HFFc6 (cell line): Measurements from ENCODE around the gene SDR42E1. TPM values are rescaled to one million over a fixed set of nuclear protein-coding genes. Genes with fewer than 3 reads are reported as not detected.
A peak's percentile ranks its signal among the peaks of the same experiment; 100 is the strongest.

Experiments
- DNase-seq: peaks from one replicate; pipeline ENCODE4 v3.0.0-alpha.2; 2018
- H3K27ac Mint-ChIP-seq: 2 replicates; pipeline ENCODE4 v1.8.0; 2020; ENCODE audit warnings: mild to moderate bottlenecking, mixed read lengths
- H3K27me3 Mint-ChIP-seq: 2 replicates; pipeline ENCODE4 v1.8.0; 2021; ENCODE audit warnings: mild to moderate bottlenecking, moderate library complexity, mixed read lengths; ENCODE audit not compliant: insufficient read depth
- H3K36me3 Mint-ChIP-seq: 2 replicates; pipeline ENCODE4 v1.8.0; 2021; ENCODE audit warnings: low read depth, mixed read lengths
- H3K4me1 Mint-ChIP-seq: 2 replicates; pipeline ENCODE4 v1.8.0; 2020; ENCODE audit warnings: low read depth, mixed read lengths
- H3K4me3 Mint-ChIP-seq: 2 replicates; pipeline ENCODE4 v1.8.0; 2020; ENCODE audit warnings: mild to moderate bottlenecking, moderate library complexity, mixed read lengths
- H3K9me3 Mint-ChIP-seq: 2 replicates; pipeline ENCODE4 v1.8.0; 2020; ENCODE audit warnings: mild to moderate bottlenecking, mixed read lengths
- CTCF ChIP-seq: fragments of 200-600 bp; sonication (generic); IDR thresholded peaks from 2 replicates; pipeline ENCODE4 v1.5.0; 2021; ENCODE audit warnings: antibody characterized with exemption, mild to moderate bottlenecking
- total RNA-seq, 6 experiments: library from RNA; stranded (reverse); fragmentation: NEBNext Ultra II Directional; extraction: Animal tissue kit (Norgen Biotek cat#: 25700); gene quantifications; 2 replicates in 1 of 6; 3 replicates in 5 of 6; pipeline ENCODE4 v1.2.3, GENCODE V29; 2021

SDR42E1 gene
- total RNA-seq, 6 experiments from 2014 or later, result not detected

DNA sequence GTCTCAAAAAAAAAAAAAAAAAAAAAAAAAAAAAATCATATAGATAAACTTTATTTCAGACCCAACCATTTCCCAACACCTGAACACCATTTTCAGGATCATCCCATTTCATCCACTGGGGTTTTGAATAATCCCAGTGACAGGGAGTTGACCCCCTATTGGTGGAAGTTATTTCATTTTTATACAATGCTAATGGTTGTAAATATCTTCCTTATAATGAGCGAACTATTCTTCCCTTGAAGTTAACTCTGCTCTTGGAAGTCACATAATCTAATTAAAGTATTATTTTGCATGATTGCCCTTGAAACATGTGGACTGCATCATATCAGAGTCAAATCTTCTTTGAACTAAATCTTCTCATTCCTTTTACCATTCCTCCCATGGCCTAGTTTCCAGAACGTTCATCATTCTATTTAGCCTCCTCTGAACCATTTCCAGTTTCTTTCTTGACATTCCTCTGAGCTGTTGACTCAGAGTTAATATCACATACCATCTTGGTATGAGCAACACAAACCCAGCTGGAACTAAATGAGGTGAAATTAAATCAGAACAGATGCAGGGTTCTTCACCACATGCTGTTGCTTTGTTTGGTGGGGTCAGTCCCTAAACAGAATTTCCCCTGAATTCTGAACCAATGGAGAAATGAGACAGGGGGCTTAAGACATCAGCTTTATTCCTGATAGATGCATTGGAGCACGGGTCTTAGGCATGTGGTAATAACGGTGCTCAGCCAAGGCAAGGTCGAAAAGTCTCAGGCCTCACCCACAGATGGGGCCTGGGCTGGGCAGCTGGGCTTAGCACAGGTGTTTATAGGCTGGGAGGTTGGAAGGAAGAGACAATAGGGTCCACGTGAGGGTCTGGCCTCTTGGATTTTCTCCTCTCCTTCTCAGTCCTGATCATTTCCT, 32.7 kb upstream of the SDR42E1 start:
- no peak overlapping the region for H3K4me3 Mint-ChIP-seq
- H3K36me3 Mint-ChIP-seq, result no peaks in the 10 kb centered on the region
- peak; percentile 78 for DNase-seq
- H3K9me3 Mint-ChIP-seq, result peaks cover 4% of the 10 kb centered on the region
- peaks cover 17% of the 10 kb centered on the region for H3K4me1 Mint-ChIP-seq
- H3K27ac Mint-ChIP-seq, result peak overlapping the region; percentile 50; the same call in 1 of the 2 replicates
- H3K27me3 Mint-ChIP-seq, result peaks cover 1% of the 10 kb centered on the region
- TF ChIP-seq CTCF, result peak; percentile 19; the same call in 1 of the 2 replicates

- Mint-ChIP-seq H3K4me3 (no peak overlapping the region), H3K27ac (no peak overlapping the region), H3K36me3 (no peaks in the 10 kb centered on the region), H3K27me3 (peaks cover 1% of the 10 kb centered on the region), H3K4me1 (peaks cover 18% of the 10 kb centered on the region), H3K9me3 (peaks cover 4% of the 10 kb centered on the region)
- no peak for DNase-seq
- no peak for TF ChIP-seq CTCF
Measured at GRCh38 chr16:82042846-82043245, 31.6 kb upstream of the SDR42E1 start.

DNA sequence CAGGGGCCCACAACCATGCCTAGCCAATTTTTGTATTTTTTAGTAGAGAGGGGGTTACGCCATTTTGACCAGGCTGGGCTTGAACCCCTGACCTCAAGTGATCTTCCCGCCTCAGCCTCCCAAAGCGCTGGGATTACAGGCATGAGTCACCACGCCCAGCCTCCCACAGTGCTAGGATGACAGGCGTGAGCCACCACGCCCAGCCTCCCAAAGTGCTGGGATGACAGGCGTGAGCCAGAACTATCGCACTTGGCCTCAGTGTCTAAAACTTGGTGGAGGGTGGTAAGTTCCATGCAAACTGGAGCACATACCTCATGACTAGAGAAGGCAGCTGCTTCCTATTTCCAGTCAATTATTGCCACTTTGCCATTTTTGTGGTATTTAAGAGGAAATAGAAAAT, 30.9 kb upstream of the SDR42E1 start:
- Mint-ChIP-seq H3K4me1 (peaks cover 25% of the 10 kb centered on the region), H3K27ac (no peak overlapping the region), H3K4me3 (no peak overlapping the region), H3K36me3 (no peaks in the 10 kb centered on the region), H3K27me3 (peaks cover 1% of the 10 kb centered on the region), H3K9me3 (peaks cover 4% of the 10 kb centered on the region)
- no peak for DNase-seq
- no peak for TF ChIP-seq CTCF

GRCh38 chr16:82041542-82041941, 30.3 kb upstream of the SDR42E1 start:
- H3K4me3 Mint-ChIP-seq, result no peak overlapping the region
- H3K4me1 Mint-ChIP-seq, result peaks cover 27% of the 10 kb centered on the region
- no peaks in the 10 kb centered on the region for H3K36me3 Mint-ChIP-seq
- H3K27me3 Mint-ChIP-seq, result no peaks in the 10 kb centered on the region; the same call in 1 of the 2 replicates
- no peak for DNase-seq
- peaks cover 4% of the 10 kb centered on the region for H3K9me3 Mint-ChIP-seq
- no peak overlapping the region for H3K27ac Mint-ChIP-seq
- no peak for TF ChIP-seq CTCF

DNA sequence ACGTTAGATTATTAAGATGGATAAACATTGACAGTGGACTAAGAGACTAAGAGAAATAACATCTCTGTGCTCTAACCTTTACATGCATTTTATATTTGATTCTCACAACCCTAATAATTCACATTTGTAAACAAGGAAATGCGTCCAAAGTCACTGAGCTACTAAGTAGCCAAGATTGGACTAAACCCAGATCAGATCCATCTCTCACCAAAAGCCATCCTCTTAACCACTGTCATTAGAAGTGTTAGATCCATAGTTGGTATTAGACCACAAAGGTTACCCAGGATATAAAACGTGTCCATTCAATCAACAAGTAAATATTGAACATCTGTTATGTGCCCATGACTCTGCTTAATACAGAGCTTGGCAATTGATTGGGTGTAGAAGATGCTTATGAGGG, 29.0 kb upstream of the SDR42E1 start:
- Mint-ChIP-seq H3K27ac (no peak overlapping the region), H3K36me3 (no peaks in the 10 kb centered on the region), H3K27me3 (no peaks in the 10 kb centered on the region; the same call in 1 of the 2 replicates), H3K4me1 (peaks cover 29% of the 10 kb centered on the region), H3K9me3 (peaks cover 8% of the 10 kb centered on the region), H3K4me3 (no peak overlapping the region)
- TF ChIP-seq CTCF, result no peak
- no peak for DNase-seq
